Neuron (in vitro differentiated cells): ENCODE results near the gene PPP4C.

Experiments
- H2AFZ ChIP-seq: one replicate; pipeline ENCODE4 v1.6.1; 2013; ENCODE audit warnings: low read depth, mild to moderate bottlenecking, inconsistent platforms, low read length, moderate library complexity
- H3K27me3 ChIP-seq: one replicate; pipeline ENCODE4 v1.6.1; 2013; ENCODE audit warnings: low read length; ENCODE audit not compliant: insufficient read depth
- H3K36me3 ChIP-seq: one replicate; pipeline ENCODE4 v1.6.1; 2013; ENCODE audit warnings: low read length; ENCODE audit not compliant: insufficient read depth
- H3K4me1 ChIP-seq: one replicate; pipeline ENCODE4 v1.6.1; 2013; ENCODE audit warnings: low read length; ENCODE audit not compliant: insufficient read depth
- H3K4me3 ChIP-seq: 2 replicates; pipeline ENCODE4 v1.5.1; 2013; ENCODE audit warnings: mild to moderate bottlenecking, low read length, moderate library complexity
- H3K9me3 ChIP-seq: one replicate; pipeline ENCODE4 v1.6.1; 2013; ENCODE audit warnings: low read length

PPP4C gene

GRCh38 chr16:30088832-30089624, 13.2 kb downstream of the PPP4C start:
- H3K9me3 ChIP-seq = no peaks in the 10 kb centered on the region
- no peak overlapping the region for H2AFZ ChIP-seq
- no peak overlapping the region for H3K4me3 ChIP-seq
- no peaks in the 10 kb centered on the region for H3K27me3 ChIP-seq
- peaks cover 9% of the 10 kb centered on the region for H3K4me1 ChIP-seq
- H3K36me3 ChIP-seq = peaks cover 23% of the 10 kb centered on the region

GRCh38 chr16:30090610-30091331, 15.0 kb downstream of the PPP4C start:
- Histone ChIP-seq H2AFZ (peak overlapping the region; percentile 40), H3K27me3 (no peaks in the 10 kb centered on the region), H3K9me3 (no peaks in the 10 kb centered on the region), H3K36me3 (peaks cover 7% of the 10 kb centered on the region), H3K4me1 (peaks cover 17% of the 10 kb centered on the region), H3K4me3 (no peak overlapping the region)

GRCh38 chr16:30091474-30092372, 15.9 kb downstream of the PPP4C start, which contains the start of gene TBX6:
Gene TBX6, minus strand, starts transcription at chr16:30091924. Its CDS starts 731 bp downstream, at chr16:30091193.
- H2AFZ ChIP-seq = peak within 1 kb of the TSS; percentile 87
- peaks cover 2% of the 10 kb centered on the region for H3K36me3 ChIP-seq
- H3K27me3 ChIP-seq = no peaks in the 10 kb centered on the region
- peak within 1 kb of the TSS; percentile 49 for H3K4me3 ChIP-seq
- H3K4me1 ChIP-seq = peaks cover 17% of the 10 kb centered on the region
- H3K9me3 ChIP-seq = peaks cover 2% of the 10 kb centered on the region

GRCh38 chr16:30092373-30093010, 16.7 kb downstream of the PPP4C start:
- Histone ChIP-seq H3K4me1 (peaks cover 17% of the 10 kb centered on the region), H3K9me3 (peaks cover 7% of the 10 kb centered on the region), H2AFZ (peak overlapping the region; percentile 87), H3K4me3 (peak overlapping the region; percentile 49), H3K27me3 (no peaks in the 10 kb centered on the region), H3K36me3 (no peaks in the 10 kb centered on the region)

- H3K4me3 ChIP-seq = no peak overlapping the region
- peaks cover 17% of the 10 kb centered on the region for H3K4me1 ChIP-seq
- H3K36me3 ChIP-seq = no peaks in the 10 kb centered on the region
- no peak overlapping the region for H2AFZ ChIP-seq
- H3K9me3 ChIP-seq = peaks cover 11% of the 10 kb centered on the region
- no peaks in the 10 kb centered on the region for H3K27me3 ChIP-seq
Observed at GRCh38 chr16:30094541-30095165, 18.9 kb downstream of the PPP4C start.

GRCh38 chr16:30095166-30096078, 19.6 kb downstream of the PPP4C start:
- Histone ChIP-seq H2AFZ (no peak overlapping the region), H3K9me3 (peaks cover 11% of the 10 kb centered on the region), H3K4me3 (no peak overlapping the region), H3K4me1 (peaks cover 17% of the 10 kb centered on the region), H3K27me3 (no peaks in the 10 kb centered on the region), H3K36me3 (no peaks in the 10 kb centered on the region)

GRCh38 chr16:30096105-30096861, 20.5 kb downstream of the PPP4C start, which contains the start of gene YPEL3:
Gene YPEL3, minus strand, starts transcription at chr16:30096213. Its CDS starts 731 bp downstream, at chr16:30095482.
- H3K36me3 ChIP-seq = no peaks in the 10 kb centered on the region
- H3K4me1 ChIP-seq = peaks cover 17% of the 10 kb centered on the region
- H3K27me3 ChIP-seq = no peaks in the 10 kb centered on the region
- peaks cover 11% of the 10 kb centered on the region for H3K9me3 ChIP-seq
- H2AFZ ChIP-seq = no peak within 1 kb of the TSS
- H3K4me3 ChIP-seq = no peak within 1 kb of the TSS

- no peak overlapping the region for H3K4me3 ChIP-seq
- peaks cover 11% of the 10 kb centered on the region for H3K9me3 ChIP-seq
- H3K36me3 ChIP-seq = no peaks in the 10 kb centered on the region
- peaks cover 16% of the 10 kb centered on the region for H3K4me1 ChIP-seq
- H2AFZ ChIP-seq = no peak overlapping the region
- no peaks in the 10 kb centered on the region for H3K27me3 ChIP-seq
Observed at GRCh38 chr16:30096862-30097563, 21.2 kb downstream of the PPP4C start.

- Histone ChIP-seq H3K9me3 (peaks cover 2% of the 10 kb centered on the region), H3K4me1 (no peaks in the 10 kb centered on the region), H3K4me3 (no peak overlapping the region), H2AFZ (no peak overlapping the region), H3K36me3 (peaks cover 5% of the 10 kb centered on the region), H3K27me3 (no peaks in the 10 kb centered on the region)
Observed at GRCh38 chr16:30104090-30104489, 28.3 kb downstream of the PPP4C start.

GRCh38 chr16:30104492-30104891, 28.7 kb downstream of the PPP4C start:
- Histone ChIP-seq H3K36me3 (peaks cover 5% of the 10 kb centered on the region), H2AFZ (no peak overlapping the region), H3K4me3 (no peak overlapping the region), H3K27me3 (no peaks in the 10 kb centered on the region), H3K9me3 (peaks cover 2% of the 10 kb centered on the region), H3K4me1 (no peaks in the 10 kb centered on the region)
